Trophoblast cell (in vitro differentiated cells and primary cell): ENCODE data around the gene FUT7.

Experiments
- DNase-seq, 2 donors: peaks; one replicate each; pipeline ENCODE4 v3.0.0-alpha.2; 2016
- H2AFZ ChIP-seq: 2 replicates; pipeline ENCODE4 v1.6.1; 2013; ENCODE audit warnings: low read length, moderate library complexity, mild to moderate bottlenecking; ENCODE audit not compliant: insufficient read depth, poor library complexity
- H2AK5ac ChIP-seq: 2 replicates; pipeline ENCODE4 v1.6.1; 2013; ENCODE audit warnings: mild to moderate bottlenecking, low read length
- H2BK120ac ChIP-seq: 2 replicates; pipeline ENCODE4 v1.6.1; 2013; ENCODE audit warnings: low read length, mild to moderate bottlenecking, moderate library complexity; ENCODE audit not compliant: insufficient read depth, poor library complexity
- H2BK12ac ChIP-seq: 2 replicates; pipeline ENCODE4 v1.6.1; 2013; ENCODE audit warnings: mild to moderate bottlenecking, low read length, moderate library complexity
- H2BK5ac ChIP-seq: 2 replicates; pipeline ENCODE4 v1.6.1; 2013; ENCODE audit warnings: low read length, low read depth, moderate library complexity, mild to moderate bottlenecking; ENCODE audit not compliant: poor library complexity
- H3K14ac ChIP-seq: 2 replicates; pipeline ENCODE4 v1.6.1; 2013; ENCODE audit warnings: mild to moderate bottlenecking, low read length
- H3K18ac ChIP-seq: 2 replicates; pipeline ENCODE4 v1.6.1; 2013; ENCODE audit warnings: mild to moderate bottlenecking, low read length
- H3K23ac ChIP-seq: 2 replicates; pipeline ENCODE4 v1.6.1; 2013; ENCODE audit warnings: low read length
- H3K27ac ChIP-seq: 2 replicates; pipeline ENCODE4 v1.5.1; 2013; ENCODE audit warnings: low read depth, mild to moderate bottlenecking, inconsistent platforms, low read length, moderate library complexity
- H3K27me3 ChIP-seq: 2 replicates; pipeline ENCODE4 v1.6.1; 2013; ENCODE audit warnings: inconsistent platforms, mild to moderate bottlenecking, low read length, moderate library complexity; ENCODE audit not compliant: insufficient read depth
- H3K36me3 ChIP-seq, 2 experiments: 1 replicate in 1 of 2; 2 replicates in 1 of 2; pipeline ENCODE4 v1.6.1; 2013; ENCODE audit warnings: low read length in 2 of 2, mild to moderate bottlenecking in 2 of 2, moderate library complexity in 1 of 2; ENCODE audit not compliant: insufficient read depth in 2 of 2, control insufficient read depth in 1 of 2
- H3K4ac ChIP-seq: 2 replicates; pipeline ENCODE4 v1.6.1; 2013; ENCODE audit warnings: low read depth, mild to moderate bottlenecking, low read length, moderate library complexity
- H3K4me1 ChIP-seq, 2 experiments: 1 replicate in 1 of 2; 2 replicates in 1 of 2; pipeline ENCODE4 v1.6.1; 2013; ENCODE audit warnings: low read length in 2 of 2, mild to moderate bottlenecking in 2 of 2, moderate library complexity in 1 of 2; ENCODE audit not compliant: insufficient read depth in 2 of 2, control insufficient read depth in 1 of 2
- H3K4me2 ChIP-seq: 2 replicates; pipeline ENCODE4 v1.6.1; 2013; ENCODE audit warnings: inconsistent platforms, mild to moderate bottlenecking, low read length, moderate library complexity
- H3K4me3 ChIP-seq: 2 replicates; pipeline ENCODE4 v1.5.1; 2013; ENCODE audit warnings: mild to moderate bottlenecking, low read depth, low read length, inconsistent platforms
- H3K79me1 ChIP-seq: one replicate; pipeline ENCODE4 v1.6.1; 2013; ENCODE audit warnings: low read length
- H3K79me2 ChIP-seq: 2 replicates; pipeline ENCODE4 v1.6.1; 2013; ENCODE audit warnings: low read length, mild to moderate bottlenecking; ENCODE audit not compliant: control insufficient read depth, insufficient read depth, poor library complexity
- H3K9ac ChIP-seq: 2 replicates; pipeline ENCODE4 v1.6.1; 2013; ENCODE audit warnings: mild to moderate bottlenecking, low read length
- H3K9me3 ChIP-seq: 2 replicates; pipeline ENCODE4 v1.6.1; 2013; ENCODE audit warnings: low read depth, mild to moderate bottlenecking, control low read depth, inconsistent platforms, low read length; ENCODE audit not compliant: insufficient read depth
- H4K12ac ChIP-seq: 2 replicates; pipeline ENCODE4 v1.6.1; 2013; ENCODE audit warnings: low read depth, mild to moderate bottlenecking, low read length, moderate library complexity
- H4K8ac ChIP-seq: 2 replicates; pipeline ENCODE4 v1.6.1; 2013; ENCODE audit warnings: low read depth, mild to moderate bottlenecking, low read length, moderate library complexity
- H4K91ac ChIP-seq: one replicate; pipeline ENCODE4 v1.6.1; 2013; ENCODE audit warnings: low read depth, mild to moderate bottlenecking, low read length, moderate library complexity
- WGBS: extraction: QIAGEN DNeasy Blood & Tissue Kit; methylation state at CpG from one replicate; pipeline ENCODE4 v1.1.7; 2013; ENCODE audit warnings: missing lambda C conversion rate; ENCODE audit not compliant: insufficient read length, insufficient coverage; ENCODE audit errors: extremely low coverage; 5-methylcytosine and 5-hydroxymethylcytosine counted together

The FUT7 gene

DNA sequence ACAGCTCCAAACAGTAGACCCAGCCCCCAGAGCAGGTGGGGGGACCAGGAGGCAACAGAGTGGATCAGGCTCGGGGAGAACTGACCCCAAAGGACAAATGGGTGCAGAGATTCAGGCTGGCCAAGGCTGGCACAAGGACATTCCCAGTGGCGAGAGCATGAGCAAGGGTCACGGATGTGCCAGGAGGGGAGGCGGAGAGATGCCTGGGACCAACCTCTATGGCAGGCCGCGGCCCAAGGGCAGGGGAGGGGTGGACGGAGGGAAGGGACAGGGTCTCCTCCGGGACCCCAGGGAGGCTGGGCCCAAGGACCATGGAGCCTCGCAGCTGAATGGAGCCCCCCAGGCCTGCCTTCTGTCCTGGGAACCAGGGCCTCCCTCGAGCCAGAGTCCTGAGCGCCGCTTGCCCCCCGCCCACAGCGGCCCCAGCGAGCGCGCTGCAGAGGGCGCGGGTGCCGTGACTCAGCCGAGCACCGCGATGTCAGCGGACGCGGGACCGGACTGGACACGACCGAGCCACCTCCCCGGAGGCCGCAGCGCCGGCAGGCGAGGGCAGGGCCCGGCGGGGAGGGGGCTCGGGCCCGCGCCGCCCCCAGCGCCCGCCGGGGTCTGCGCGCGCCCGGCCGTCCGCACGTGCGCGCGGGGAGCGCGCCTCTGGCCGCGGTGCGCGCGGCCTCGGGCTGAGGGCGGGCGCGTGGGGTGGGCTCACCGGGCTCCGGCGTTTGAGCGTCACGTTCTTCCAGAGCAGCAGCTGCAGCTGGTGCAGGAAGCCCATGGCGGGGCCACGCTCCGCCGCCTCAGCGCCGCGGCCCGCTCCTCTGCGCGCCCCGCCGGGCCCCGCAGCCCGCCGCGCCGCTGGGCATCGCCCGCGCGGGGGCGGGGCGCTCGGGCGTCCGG, 4.3 kb downstream of the FUT7 start, which contains the start of gene ABCA2:
ABCA2 (minus strand) TSS at position 869 of the 894 bp plus-strand sequence; CDS start at position 772, 97 bp downstream.
- H2AFZ ChIP-seq, result peak within 1 kb of the TSS; percentile 40
- H3K9me3 ChIP-seq, result peaks cover 5% of the 10 kb centered on the region
- no CpG with 5 or more reads among the region's 95 CpGs for WGBS
- no peak within 1 kb of the TSS for H4K91ac ChIP-seq
- H3K4ac ChIP-seq, result no peak within 1 kb of the TSS
- no peak within 1 kb of the TSS for H3K27ac ChIP-seq
- peak within 1 kb of the TSS; percentile 79 for H3K4me2 ChIP-seq
- H2AK5ac ChIP-seq, result no peak within 1 kb of the TSS
- no peak within 1 kb of the TSS for H2BK12ac ChIP-seq
- H3K9ac ChIP-seq, result peak within 1 kb of the TSS; percentile 5
- H3K27me3 ChIP-seq, result peaks cover 9% of the 10 kb centered on the region
- peak within 1 kb of the TSS; percentile 12 for H4K12ac ChIP-seq
- peak within 1 kb of the TSS; percentile 15 for H3K18ac ChIP-seq
- H3K79me2 ChIP-seq, result no peaks in the 10 kb centered on the region
- H3K79me1 ChIP-seq, result no peaks in the 10 kb centered on the region
- H2BK5ac ChIP-seq, result no peak within 1 kb of the TSS
- no peaks in the 10 kb centered on the region for H3K36me3 ChIP-seq
- H3K4me3 ChIP-seq, result peak within 1 kb of the TSS; percentile 62
- DNase-seq, result peak in 1 of 2 donors; percentile 37
- peaks cover 6 to 8% of the 10 kb centered on the region in 2 experiments for H3K4me1 ChIP-seq
- peak within 1 kb of the TSS; percentile 22 for H2BK120ac ChIP-seq
- H3K23ac ChIP-seq, result no peak within 1 kb of the TSS
- peak within 1 kb of the TSS; percentile 31 for H4K8ac ChIP-seq
- peak within 1 kb of the TSS; percentile 41 for H3K14ac ChIP-seq

GRCh38 chr9:137026828-137027227, 5.1 kb downstream of the FUT7 start:
- no peak overlapping the region for H3K14ac ChIP-seq
- H3K27me3 ChIP-seq, result peaks cover 9% of the 10 kb centered on the region
- H2BK120ac ChIP-seq, result no peak overlapping the region
- WGBS, result no CpG with 5 or more reads among the region's 4 CpGs
- H3K27ac ChIP-seq, result no peak overlapping the region
- no peak overlapping the region for H4K12ac ChIP-seq
- H3K4me2 ChIP-seq, result no peak overlapping the region
- no peaks in the 10 kb centered on the region for H3K79me1 ChIP-seq
- H3K4ac ChIP-seq, result no peak overlapping the region
- no peak overlapping the region for H2AK5ac ChIP-seq
- no peak overlapping the region for H2BK5ac ChIP-seq
- no peak overlapping the region for H2BK12ac ChIP-seq
- no peak for DNase-seq
- no peak overlapping the region for H2AFZ ChIP-seq
- no peak overlapping the region for H3K23ac ChIP-seq
- peaks cover 6 to 8% of the 10 kb centered on the region in 2 experiments for H3K4me1 ChIP-seq
- H3K36me3 ChIP-seq, result no peaks in the 10 kb centered on the region
- H3K18ac ChIP-seq, result no peak overlapping the region
- H4K8ac ChIP-seq, result no peak overlapping the region
- no peak overlapping the region for H3K4me3 ChIP-seq
- H3K79me2 ChIP-seq, result no peaks in the 10 kb centered on the region
- H3K9me3 ChIP-seq, result peaks cover 5% of the 10 kb centered on the region
- no peak overlapping the region for H4K91ac ChIP-seq
- no peak overlapping the region for H3K9ac ChIP-seq

- H4K8ac ChIP-seq, result no peak overlapping the region
- no peak overlapping the region for H3K9ac ChIP-seq
- no peak overlapping the region for H3K4ac ChIP-seq
- no peak overlapping the region for H2AFZ ChIP-seq
- no peaks in the 10 kb centered on the region for H3K36me3 ChIP-seq
- H4K91ac ChIP-seq, result no peak overlapping the region
- peaks cover 9% of the 10 kb centered on the region for H3K27me3 ChIP-seq
- H3K27ac ChIP-seq, result no peak overlapping the region
- no peak overlapping the region for H4K12ac ChIP-seq
- no peak overlapping the region for H2AK5ac ChIP-seq
- no peak for DNase-seq
- no peak overlapping the region for H3K18ac ChIP-seq
- WGBS, result no CpG with 5 or more reads among the region's 2 CpGs
- H2BK5ac ChIP-seq, result no peak overlapping the region
- H3K79me1 ChIP-seq, result no peaks in the 10 kb centered on the region
- H2BK12ac ChIP-seq, result no peak overlapping the region
- peaks cover 6 to 8% of the 10 kb centered on the region in 2 experiments for H3K4me1 ChIP-seq
- no peak overlapping the region for H3K4me3 ChIP-seq
- H3K23ac ChIP-seq, result no peak overlapping the region
- H2BK120ac ChIP-seq, result no peak overlapping the region
- H3K4me2 ChIP-seq, result no peak overlapping the region
- no peak overlapping the region for H3K14ac ChIP-seq
- no peaks in the 10 kb centered on the region for H3K79me2 ChIP-seq
- peaks cover 5% of the 10 kb centered on the region for H3K9me3 ChIP-seq
Observed at GRCh38 chr9:137026384-137026783, 5.5 kb downstream of the FUT7 start.

- WGBS, result no CpG with 5 or more reads among the region's 21 CpGs
- no peaks in the 10 kb centered on the region for H3K79me1 ChIP-seq
- no peak overlapping the region for H4K12ac ChIP-seq
- H3K14ac ChIP-seq, result no peak overlapping the region
- no peaks in the 10 kb centered on the region for H3K79me2 ChIP-seq
- no peak overlapping the region for H3K4me2 ChIP-seq
- H3K9ac ChIP-seq, result no peak overlapping the region
- peaks cover 7% of the 10 kb centered on the region for H3K9me3 ChIP-seq
- H3K27ac ChIP-seq, result no peak overlapping the region
- no peaks in the 10 kb centered on the region for H3K36me3 ChIP-seq
- no peak overlapping the region for H2BK5ac ChIP-seq
- no peak overlapping the region for H4K91ac ChIP-seq
- no peak overlapping the region for H3K23ac ChIP-seq
- no peak overlapping the region for H2BK12ac ChIP-seq
- H3K4ac ChIP-seq, result no peak overlapping the region
- DNase-seq, result no peak
- H2AK5ac ChIP-seq, result no peak overlapping the region
- no peak overlapping the region for H4K8ac ChIP-seq
- H3K18ac ChIP-seq, result no peak overlapping the region
- H3K27me3 ChIP-seq, result peaks cover 9% of the 10 kb centered on the region
- H3K4me1 ChIP-seq, result peaks cover 6 to 8% of the 10 kb centered on the region in 2 experiments
- H2AFZ ChIP-seq, result no peak overlapping the region
- H3K4me3 ChIP-seq, result no peak overlapping the region
- H2BK120ac ChIP-seq, result no peak overlapping the region
Observed at GRCh38 chr9:137025517-137025966, 6.3 kb downstream of the FUT7 start.
